HG03097 (cell line): ENCODE measurements around the gene B4GALNT3.

Experiments used
- ATAC-seq: cut with Tn5 transposase; IDR thresholded peaks from one replicate; pipeline ENCODE4 v1.9.1; 2021; ENCODE audit not compliant: unreplicated experiment, low FRiP score

The B4GALNT3 gene

GRCh38 chr12:507391-507796 is 47.7 kb downstream of the B4GALNT3 start:
- ATAC-seq: no peak

- no peak for ATAC-seq
These were observed 48.4 kb downstream of the B4GALNT3 start for GRCh38 chr12:508145-508544.

- no peak for ATAC-seq
These were observed 49.1 kb downstream of the B4GALNT3 start for GRCh38 chr12:508795-509194.

- no peak for ATAC-seq
These were observed 49.8 kb downstream of the B4GALNT3 start for GRCh38 chr12:509500-509899.

- ATAC-seq: no peak
These were observed 50.5 kb downstream of the B4GALNT3 start for GRCh38 chr12:510071-510825.

GRCh38 chr12:512933-513332 is 53.2 kb downstream of the B4GALNT3 start:
- ATAC-seq: no peak

- ATAC-seq: no peak
These were observed 53.7 kb downstream of the B4GALNT3 start for GRCh38 chr12:513446-513845.

- ATAC-seq: no peak
These were observed 57.8 kb downstream of the B4GALNT3 start for GRCh38 chr12:517538-517937.

- no peak for ATAC-seq
These were observed 60.4 kb downstream of the B4GALNT3 start for GRCh38 chr12:520119-520518.

GRCh38 chr12:522692-523378 is 63.1 kb downstream of the B4GALNT3 start:
- no peak for ATAC-seq

- ATAC-seq: no peak
These were observed 64.6 kb downstream of the B4GALNT3 start for GRCh38 chr12:524167-524951.

GRCh38 chr12:526089-526488 is 66.3 kb downstream of the B4GALNT3 start:
- no peak for ATAC-seq

- ATAC-seq: no peak
These were observed 67.5 kb downstream of the B4GALNT3 start for GRCh38 chr12:527241-527640.

- no peak for ATAC-seq
These were observed 68.0 kb downstream of the B4GALNT3 start for GRCh38 chr12:527729-528128.

- no peak for ATAC-seq
These were observed 70.6 kb downstream of the B4GALNT3 start for GRCh38 chr12:530308-530707.

- no peak for ATAC-seq
These were observed 71.1 kb downstream of the B4GALNT3 start for GRCh38 chr12:530821-531220.

GRCh38 chr12:531951-532585 is 72.3 kb downstream of the B4GALNT3 start:
- no peak for ATAC-seq

- ATAC-seq: no peak
These were observed 73.3 kb downstream of the B4GALNT3 start for GRCh38 chr12:532908-533565.

- ATAC-seq: no peak
These were observed 74.0 kb downstream of the B4GALNT3 start for GRCh38 chr12:533718-534117.

GRCh38 chr12:534216-534615 is 74.5 kb downstream of the B4GALNT3 start:
- ATAC-seq: no peak
